ENCODE data around the gene CPA5. TPM values are rescaled to one million over a fixed set of nuclear protein-coding genes. Genes with fewer than 3 reads are reported as not detected.
A peak's percentile ranks its signal among the peaks of the same experiment; 100 is the strongest.

Gene CPA5
- total RNA-seq, 2 experiments from 2014 or later = not detected

GRCh38 chr7:130364451-130364850, 19.8 kb downstream of the CPA5 start:
- Mint-ChIP-seq H3K4me1 (ENCODE audit: low read depth) (peaks cover 26% of the 10 kb centered on the region), H3K9me3 (peaks cover 4% of the 10 kb centered on the region), H3K4me3 (no peak overlapping the region), H3K36me3 (ENCODE audit: low read depth) (no peaks in the 10 kb centered on the region), H3K27ac (no peak overlapping the region), H3K27me3 (no peaks in the 10 kb centered on the region)
- peaks cover 0 to 2% of the 10 kb centered on the region in 2 experiments for H3K27me3 ChIP-seq (ENCODE audit: control insufficient read depth in 1 of 2, insufficient read depth in 2 of 2, low read length in 2 of 2)
- H3K9me3 ChIP-seq (ENCODE audit: control insufficient read depth in 1 of 2, insufficient read depth in 1 of 2, low read length in 2 of 2) = peaks cover 4 to 6% of the 10 kb centered on the region in 2 experiments
- DNase-seq (no peak), ATAC-seq (ENCODE audit: poor library complexity) (no peak)
- POLR2A ChIA-PET = no interaction called here
- TF ChIP-seq CTCF (IDR thresholded peaks at IDR 0.05) = no peak
- no peak overlapping the region for H3K4me3 ChIP-seq (ENCODE audit: low read length)
- H3K4me1 ChIP-seq (ENCODE audit: insufficient read depth, low read length) = peaks cover 24% of the 10 kb centered on the region
- CTCF ChIA-PET = no interaction called here
- no peaks in the 10 kb centered on the region for H3K36me3 ChIP-seq (ENCODE audit: insufficient read depth, low read length)
- intact Hi-C loops (cut with DNase I, micrococcal nuclease) = no loop called here
- no peak overlapping the region for H3K27ac ChIP-seq (ENCODE audit: low read depth in 1 of 2, low read length in 2 of 2)

GRCh38 chr7:130365088-130365487, 20.5 kb downstream of the CPA5 start:
- Mint-ChIP-seq H3K4me1 (ENCODE audit: low read depth) (peaks cover 33% of the 10 kb centered on the region), H3K27me3 (no peaks in the 10 kb centered on the region), H3K9me3 (no peaks in the 10 kb centered on the region), H3K4me3 (no peak overlapping the region), H3K27ac (no peak overlapping the region), H3K36me3 (ENCODE audit: low read depth) (no peaks in the 10 kb centered on the region)
- intact Hi-C loops (cut with DNase I, micrococcal nuclease) = no loop called here
- H3K4me1 ChIP-seq (ENCODE audit: insufficient read depth, low read length) = peaks cover 24% of the 10 kb centered on the region
- H3K27me3 ChIP-seq (ENCODE audit: control insufficient read depth in 1 of 2, insufficient read depth in 2 of 2, low read length in 2 of 2) = peaks cover 0 to 2% of the 10 kb centered on the region in 2 experiments
- H3K9me3 ChIP-seq (ENCODE audit: control insufficient read depth in 1 of 2, insufficient read depth in 1 of 2, low read length in 2 of 2) = peaks cover 0 to 3% of the 10 kb centered on the region in 2 experiments
- ChIA-PET POLR2A (no interaction called here), CTCF (no interaction called here)
- DNase-seq = no peak
- no peaks in the 10 kb centered on the region for H3K36me3 ChIP-seq (ENCODE audit: insufficient read depth, low read length)
- H3K4me3 ChIP-seq (ENCODE audit: low read length) = no peak overlapping the region
- TF ChIP-seq CTCF (IDR thresholded peaks at IDR 0.05) = no peak
- no peak overlapping the region for H3K27ac ChIP-seq (ENCODE audit: low read depth in 1 of 2, low read length in 2 of 2)
- no peak for ATAC-seq (ENCODE audit: poor library complexity)

GRCh38 chr7:130365511-130366441, 21.2 kb downstream of the CPA5 start:
- Histone ChIP-seq H3K9me3 (ENCODE audit: control insufficient read depth in 1 of 2, insufficient read depth in 1 of 2, low read length in 2 of 2) (no peaks in the 10 kb centered on the region), H3K27ac (ENCODE audit: low read depth in 1 of 2, low read length in 2 of 2) (no peak overlapping the region), H3K27me3 (ENCODE audit: control insufficient read depth in 1 of 2, insufficient read depth in 2 of 2, low read length in 2 of 2) (peaks cover 0 to 2% of the 10 kb centered on the region in 2 experiments), H3K4me1 (ENCODE audit: insufficient read depth, low read length) (peaks cover 24% of the 10 kb centered on the region), H3K4me3 (ENCODE audit: low read length) (no peak overlapping the region), H3K36me3 (ENCODE audit: insufficient read depth, low read length) (no peaks in the 10 kb centered on the region)
- H3K4me3 Mint-ChIP-seq = no peak overlapping the region
- no peaks in the 10 kb centered on the region for H3K27me3 Mint-ChIP-seq
- DNase-seq (peak in 1 of 14 experiments; percentile 26), ATAC-seq (ENCODE audit: poor library complexity) (no peak)
- no peak overlapping the region for H3K27ac Mint-ChIP-seq
- no peaks in the 10 kb centered on the region for H3K9me3 Mint-ChIP-seq
- no peak for TF ChIP-seq CTCF (IDR thresholded peaks at IDR 0.05)
- CTCF ChIA-PET = no interaction called here
- intact Hi-C loops (cut with DNase I, micrococcal nuclease) = no loop called here
- POLR2A ChIA-PET = no interaction called here
- H3K36me3 Mint-ChIP-seq (ENCODE audit: low read depth) = no peaks in the 10 kb centered on the region
- H3K4me1 Mint-ChIP-seq (ENCODE audit: low read depth) = peaks cover 33% of the 10 kb centered on the region

All from CD4-positive, alpha-beta T cell (primary cell).